DND-41 (cell line): ENCODE data around the gene NCAPH2.

Experiments
- CTCF ChIP-seq: IDR thresholded peaks from 2 replicates; pipeline ENCODE4 v1.5.1; 2012; ENCODE audit warnings: borderline replicate concordance, low read length, moderate library complexity, mild to moderate bottlenecking; ENCODE audit not compliant: poor library complexity, severe bottlenecking; ENCODE audit errors: extremely low read depth
- EZH2 ChIP-seq: IDR thresholded peaks from 3 replicates; pipeline ENCODE4 v1.6.1; 2012; ENCODE audit warnings: borderline replicate concordance, low read depth, mild to moderate bottlenecking, moderate library complexity, low read length, inconsistent platforms; ENCODE audit not compliant: severe bottlenecking

GRCh38 chr22:50526834-50527801 is 19.1 kb downstream of the NCAPH2 start:
- TF ChIP-seq CTCF = no peak
- no peak for TF ChIP-seq EZH2
